HCT116 (cell line): Measurements from ENCODE around the gene SASS6. TPM values are rescaled to one million over a fixed set of nuclear protein-coding genes. Genes with fewer than 3 reads are reported as not detected.
A peak's percentile ranks its signal among the peaks of the same experiment; 100 is the strongest.

Experiments
- ATAC-seq: fragments of 200-7000 bp; cut with Tn5 transposase; 2 replicates; pipeline ENCODE4 v1.9.1; 2020; ENCODE audit warnings: mild to moderate bottlenecking, moderate library complexity
- BruUV-seq: library from RNA; stranded (reverse); fragments of 400-500 nt; replicated peaks from 2 replicates; lab custom pipeline; 2021; lab: Mats Ljungman, UMichigan
- CTCF ChIA-PET: fragments of 300-600 bp; sonication (Branson Sonifier 250); formaldehyde crosslinking; loops from one replicate; lab custom pipeline; 2021; ENCODE audit warnings: antibody characterized with exemption; lab: Charles Lee
- POLR2A ChIA-PET: fragments of 300-600, 350-600 bp; sonication (Branson Sonifier 250); formaldehyde crosslinking; loops from one replicate; lab custom pipeline; 2021; ENCODE audit warnings: antibody characterized with exemption; lab: Charles Lee
- RAD21 ChIA-PET, 2 experiments: fragments of 300-600 bp; sonication (Branson Sonifier 250); formaldehyde crosslinking; loops; one replicate each; lab custom pipeline; 2023; ENCODE audit warnings: low total read pairs in 2 of 2; ENCODE audit not compliant: uncharacterized antibody in 2 of 2, unreplicated experiment in 2 of 2, low non-redundant PET in 1 of 2; lab: Charles Lee
- DNase-seq: peaks from one replicate; pipeline ENCODE4 v3.0.0-alpha.2; 2010; ENCODE audit warnings: low read depth, low spot score
- H2AFZ ChIP-seq: fragments of 200-600 bp; shearing (Covaris generic), sonication (generic); 2 replicates; pipeline ENCODE4 v1.6.1; 2017; ENCODE audit warnings: low read depth, mixed run types, mixed read lengths, antibody characterized with exemption, low read length; ENCODE audit not compliant: poor library complexity, severe bottlenecking
- H3K27ac ChIP-seq: 2 replicates; pipeline ENCODE4 v1.5.1; 2012; ENCODE audit warnings: low read depth, low read length
- H3K27me3 ChIP-seq: fragments of 200-600 bp; sonication (generic); 2 replicates; pipeline ENCODE4 v1.6.1; 2016; ENCODE audit warnings: mixed run types, low read length, mixed read lengths; ENCODE audit not compliant: insufficient read depth
- H3K36me3 ChIP-seq, 2 experiments: fragments of 200-500 bp in 1 of 2; fragments of 200-600 bp in 1 of 2; sonication (Bioruptor generic) in 1 of 2; sonication (generic) in 1 of 2; 2 replicates each; pipeline versions ENCODE4 v1.5.1 to v1.6.1; 2014 to 2016; ENCODE audit warnings: low read length in 2 of 2, inconsistent platforms in 1 of 2, mixed read lengths in 1 of 2, mixed run types in 1 of 2; ENCODE audit not compliant: insufficient read depth in 2 of 2, control insufficient read depth in 1 of 2
- H3K4me1 ChIP-seq, 2 experiments: fragments of 200-600 bp in 1 of 2; sonication (generic) in 1 of 2; 2 replicates each; pipeline versions ENCODE4 v1.5.1 to v1.6.1; 2012 to 2017; ENCODE audit warnings: low read length in 2 of 2, inconsistent platforms in 1 of 2, mild to moderate bottlenecking in 1 of 2, mixed read lengths in 1 of 2, mixed run types in 1 of 2, moderate library complexity in 1 of 2; ENCODE audit not compliant: insufficient read depth in 2 of 2, control insufficient read depth in 1 of 2
- H3K4me2 ChIP-seq: fragments of 200-600 bp; sonication (generic); 2 replicates; pipeline ENCODE4 v1.6.1; 2017; ENCODE audit warnings: mixed run types, low read length, mixed read lengths
- H3K4me3 ChIP-seq, 2 experiments: fragments of 200-600 bp in 1 of 2; sonication (generic) in 1 of 2; replicated peaks in 1 of 2; 2 replicates each; pipeline ENCODE4 v1.5.1; 2011 to 2016; ENCODE audit warnings: low read length in 2 of 2, control low read depth in 1 of 2, low read depth in 1 of 2, mild to moderate bottlenecking in 1 of 2, mixed read lengths in 1 of 2, mixed run types in 1 of 2
- H3K79me2 ChIP-seq: fragments of 200-600 bp; sonication (generic); 2 replicates; pipeline ENCODE4 v1.6.1; 2017; ENCODE audit warnings: mild to moderate bottlenecking, mixed run types, low read length, moderate library complexity, mixed read lengths; ENCODE audit not compliant: insufficient read depth
- H3K9ac ChIP-seq: fragments of 200-600 bp; sonication (generic); 2 replicates; pipeline ENCODE4 v1.6.1; 2016; ENCODE audit warnings: low read length, mixed read lengths
- H3K9me2 ChIP-seq: fragments of 200-600 bp; sonication (generic), shearing (Covaris generic); 2 replicates; pipeline ENCODE4 v1.6.1; 2017; ENCODE audit warnings: mixed run types, mild to moderate bottlenecking, moderate library complexity; ENCODE audit not compliant: insufficient read depth
- H3K9me3 ChIP-seq, 2 experiments: fragments of 200-500 bp in 1 of 2; fragments of 200-600 bp in 1 of 2; sonication (Bioruptor generic) in 1 of 2; sonication (generic) in 1 of 2; 2 replicates each; pipeline ENCODE4 v1.6.1; 2014 to 2017; ENCODE audit warnings: low read length in 2 of 2, mixed read lengths in 2 of 2, inconsistent platforms in 1 of 2, low read depth in 1 of 2, mild to moderate bottlenecking in 1 of 2, mixed run types in 1 of 2, moderate library complexity in 1 of 2; ENCODE audit not compliant: control insufficient read depth in 1 of 2, insufficient read depth in 1 of 2
- H4K20me1 ChIP-seq: fragments of 200-600 bp; sonication (generic), shearing (Covaris generic); 2 replicates; pipeline ENCODE4 v1.6.1; 2017; ENCODE audit warnings: mixed run types, mild to moderate bottlenecking, moderate library complexity; ENCODE audit not compliant: insufficient read depth
- CEBPB ChIP-seq: IDR thresholded peaks from 2 replicates; pipeline ENCODE4 v1.6.1; 2012; ENCODE audit warnings: low read depth
- ELF1 ChIP-seq: IDR thresholded peaks from 2 replicates; pipeline ENCODE4 v1.6.1; 2012; ENCODE audit warnings: low read depth, borderline replicate concordance
- EZH2 ChIP-seq: fragments of 200-600 bp; sonication (generic); IDR thresholded peaks from 2 replicates; pipeline ENCODE4 v1.6.1; 2017; ENCODE audit warnings: antibody characterized with exemption, mixed run types
- EZH2phosphoT487 ChIP-seq: fragments of 200-600 bp; IDR thresholded peaks from 2 replicates; pipeline ENCODE4 v1.6.1; 2018; ENCODE audit warnings: antibody characterized with exemption, borderline replicate concordance
- JUND ChIP-seq: IDR thresholded peaks from 2 replicates; pipeline ENCODE4 v1.6.1; 2012
- POLR2A ChIP-seq: IDR thresholded peaks from 2 replicates; pipeline ENCODE4 v1.7.0; 2011; ENCODE audit warnings: borderline replicate concordance; ENCODE audit not compliant: insufficient read depth, insufficient read length; ENCODE audit errors: extremely low read depth
- SP1 ChIP-seq: IDR thresholded peaks from 2 replicates; pipeline ENCODE4 v1.6.1; 2012; ENCODE audit warnings: low read depth
- TCF7L2 ChIP-seq: IDR thresholded peaks from 2 replicates; pipeline ENCODE4 v1.7.0; 2011; ENCODE audit warnings: borderline replicate concordance, inconsistent platforms; ENCODE audit not compliant: insufficient read depth, insufficient read length; ENCODE audit errors: extremely low read depth
- ZFX ChIP-seq: fragments of 450-650 bp; IDR thresholded peaks from 2 replicates; pipeline ENCODE4 v1.6.1; 2017
- ZNF274 ChIP-seq: fragments of 200-500 bp; sonication (Bioruptor generic); IDR thresholded peaks from 2 replicates; pipeline ENCODE4 v1.6.1; 2014; ENCODE audit warnings: mild to moderate bottlenecking, low read depth, low read length, inconsistent platforms
- intact Hi-C: fragments of 100-400 bp; cut with micrococcal nuclease; formaldehyde crosslinking; loops from 2 replicates; pipeline ENCODE4 v1.10.0; 2022
- total RNA-seq: library from RNA; stranded (reverse); gene quantifications from one replicate; pipeline ENCODE4 v1.2.1, GENCODE V29; 2021; ENCODE audit not compliant: unreplicated experiment
- TF ChIP-seq, protein P1 (sequence below): IDR thresholded peaks from 2 replicates; pipeline ENCODE4 v1.6.1; 2012
- TF ChIP-seq, protein P2 (sequence below): IDR thresholded peaks from 2 replicates; pipeline ENCODE4 v1.6.1; 2012
- TF ChIP-seq, protein P3 (sequence below): IDR thresholded peaks from 2 replicates; pipeline ENCODE4 v1.6.1; 2011; ENCODE audit warnings: mild to moderate bottlenecking, low read length, moderate library complexity; ENCODE audit not compliant: insufficient replicate concordance; ENCODE audit errors: extremely low read depth
- TF ChIP-seq, protein P4 (sequence below), 3 experiments: fragments of 200-600 bp in 1 of 3; sonication (generic) in 1 of 3; IDR thresholded peaks in 2 of 3; conservative IDR thresholded peaks in 1 of 3; 2 replicates each; pipeline ENCODE4 v1.5.1; 2012 to 2017; ENCODE audit warnings: low read depth in 2 of 3, low read length in 2 of 3, antibody characterized with exemption in 1 of 3, borderline replicate concordance in 1 of 3, control low read depth in 1 of 3, mild to moderate bottlenecking in 1 of 3, mixed read lengths in 1 of 3, mixed run types in 1 of 3, moderate library complexity in 1 of 3; ENCODE audit not compliant: insufficient read depth in 1 of 3

Gene SASS6
- total RNA-seq, 1 experiment from 2014 or later = 13.7 TPM

DNA sequence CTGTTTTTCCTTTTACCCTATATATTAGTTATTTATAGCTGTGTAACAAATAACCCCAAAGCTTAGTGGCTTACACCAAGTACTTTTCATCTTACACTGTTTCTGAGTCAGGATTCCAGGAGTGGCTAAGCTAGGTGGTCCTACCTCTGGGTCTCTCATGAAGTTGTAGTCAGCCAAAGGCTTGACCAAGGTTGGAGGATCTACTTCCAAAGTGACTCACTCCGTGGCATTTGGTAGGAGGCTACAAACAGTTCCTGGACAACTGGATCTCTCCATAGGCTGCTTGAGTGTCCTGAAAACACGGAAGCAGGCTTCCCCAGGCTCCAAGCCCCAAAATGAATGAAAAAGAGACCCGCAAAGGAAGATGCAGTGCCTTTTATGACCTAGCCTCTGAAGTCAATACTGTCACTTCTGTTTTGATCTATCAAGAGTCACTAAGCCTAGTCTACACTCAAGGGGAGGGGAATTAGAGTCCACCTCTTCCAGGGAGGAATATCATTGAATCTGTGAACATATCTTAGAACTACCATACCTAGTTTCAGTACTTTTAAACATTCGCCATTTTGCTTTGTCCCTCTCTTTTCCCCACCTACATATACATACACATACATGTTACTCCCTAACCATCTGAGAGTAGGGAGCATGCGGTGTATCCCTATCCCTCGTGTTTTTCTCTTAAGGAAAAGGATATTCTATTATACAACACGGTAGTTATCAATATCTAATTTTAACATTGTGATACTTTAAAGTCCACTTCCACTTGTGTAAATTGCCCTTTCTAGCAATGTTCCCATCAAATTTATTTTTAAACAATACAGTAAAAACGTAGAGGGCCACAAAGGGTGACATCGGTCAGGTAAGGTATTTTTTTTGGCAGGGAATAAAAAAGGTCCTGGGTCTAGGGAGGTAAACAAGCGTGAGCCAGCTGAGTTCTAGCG lies 95.7 kb downstream of the SASS6 start:
- BruUV-seq = TSS peak; percentile 90
- H3K9ac ChIP-seq = peak overlapping the region; percentile 82
- TF ChIP-seq CEBPB (no peak), ELF1 (peak; percentile 27; the same call in 1 of the 2 replicates)
- TF ChIP-seq, all 23 proteins: peak for 1
- Histone ChIP-seq H4K20me1 (no peaks in the 10 kb centered on the region), H3K4me1 (peaks cover 0 to 24% of the 10 kb centered on the region in 2 experiments; a peak in 2 of 4 replicates), H3K27ac (peak overlapping the region; percentile 88), H3K79me2 (peaks cover 50% of the 10 kb centered on the region), H3K9me3 (no peaks in the 10 kb centered on the region), H2AFZ (no peak overlapping the region), H3K36me3 (no peaks in the 10 kb centered on the region), H3K4me2 (peak overlapping the region; percentile 79), H3K27me3 (no peaks in the 10 kb centered on the region), H3K9me2 (no peaks in the 10 kb centered on the region), H3K4me3 (peak overlapping the region; percentile 62 to 75)
- POLR2A ChIA-PET = no interaction called here
- intact Hi-C loops = no loop called here
- peak; percentile 23; the same call in 1 of the 2 replicates for ATAC-seq
- RAD21 ChIA-PET = interaction anchor here in 1 of 2 experiments (0.6 kb wide), 1 partner anchor 139 kb away, joined by 3 read pairs; no protein-coding TSS in a partner anchor
- no peak for DNase-seq
- CTCF ChIA-PET = no interaction called here

DNA sequence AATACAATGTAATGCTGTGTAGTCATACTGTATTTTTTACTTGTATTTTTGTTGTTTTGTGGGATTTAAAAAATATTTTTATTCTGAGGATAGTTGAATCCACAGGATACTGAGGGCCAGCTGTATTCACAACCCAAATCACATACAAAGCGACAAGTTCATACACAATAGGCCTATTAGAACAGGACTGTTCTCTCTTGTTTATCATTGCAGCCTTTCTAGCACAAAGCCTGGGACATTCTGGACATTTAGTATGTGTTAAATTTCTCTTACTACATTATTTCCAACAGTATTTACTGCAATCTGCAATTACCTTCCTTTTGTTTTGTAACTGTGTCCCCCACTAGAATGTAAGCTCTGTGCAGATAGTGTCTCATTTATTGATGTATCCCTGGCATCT lies 97.5 kb downstream of the SASS6 start:
- no peak overlapping the region for H3K27ac ChIP-seq
- H2AFZ ChIP-seq = no peak overlapping the region
- peaks cover 3% of the 10 kb centered on the region; the same call in 1 of the 2 replicates for H4K20me1 ChIP-seq
- RAD21 ChIA-PET = no interaction called here
- no peaks in the 10 kb centered on the region for H3K9me3 ChIP-seq
- no peak overlapping the region for H3K9ac ChIP-seq
- no TSS peak for BruUV-seq
- intact Hi-C loops = loop anchor here (2.0 kb wide), 1 partner anchor 424 kb away; no protein-coding TSS in a partner anchor
- H3K36me3 ChIP-seq = no peaks in the 10 kb centered on the region
- peaks cover 0 to 19% of the 10 kb centered on the region in 2 experiments; a peak in 2 of 4 replicates for H3K4me1 ChIP-seq
- POLR2A ChIA-PET = no interaction called here
- H3K79me2 ChIP-seq = peaks cover 32% of the 10 kb centered on the region
- no peaks in the 10 kb centered on the region for H3K9me2 ChIP-seq
- no peaks in the 10 kb centered on the region for H3K27me3 ChIP-seq
- H3K4me3 ChIP-seq = no peak overlapping the region
- H3K4me2 ChIP-seq = no peak overlapping the region
- no peak for DNase-seq
- ATAC-seq = no peak
- CTCF ChIA-PET = no interaction called here
- TF ChIP-seq, protein P1, sequence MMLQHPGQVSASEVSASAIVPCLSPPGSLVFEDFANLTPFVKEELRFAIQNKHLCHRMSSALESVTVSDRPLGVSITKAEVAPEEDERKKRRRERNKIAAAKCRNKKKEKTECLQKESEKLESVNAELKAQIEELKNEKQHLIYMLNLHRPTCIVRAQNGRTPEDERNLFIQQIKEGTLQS = no peak
- TF ChIP-seq ZNF274 = no peak
- TF ChIP-seq JUND = no peak
- TF ChIP-seq, protein P2, sequence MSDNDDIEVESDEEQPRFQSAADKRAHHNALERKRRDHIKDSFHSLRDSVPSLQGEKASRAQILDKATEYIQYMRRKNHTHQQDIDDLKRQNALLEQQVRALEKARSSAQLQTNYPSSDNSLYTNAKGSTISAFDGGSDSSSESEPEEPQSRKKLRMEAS = no peak
- TF ChIP-seq POLR2A = no peak
- TF ChIP-seq, protein P3, sequence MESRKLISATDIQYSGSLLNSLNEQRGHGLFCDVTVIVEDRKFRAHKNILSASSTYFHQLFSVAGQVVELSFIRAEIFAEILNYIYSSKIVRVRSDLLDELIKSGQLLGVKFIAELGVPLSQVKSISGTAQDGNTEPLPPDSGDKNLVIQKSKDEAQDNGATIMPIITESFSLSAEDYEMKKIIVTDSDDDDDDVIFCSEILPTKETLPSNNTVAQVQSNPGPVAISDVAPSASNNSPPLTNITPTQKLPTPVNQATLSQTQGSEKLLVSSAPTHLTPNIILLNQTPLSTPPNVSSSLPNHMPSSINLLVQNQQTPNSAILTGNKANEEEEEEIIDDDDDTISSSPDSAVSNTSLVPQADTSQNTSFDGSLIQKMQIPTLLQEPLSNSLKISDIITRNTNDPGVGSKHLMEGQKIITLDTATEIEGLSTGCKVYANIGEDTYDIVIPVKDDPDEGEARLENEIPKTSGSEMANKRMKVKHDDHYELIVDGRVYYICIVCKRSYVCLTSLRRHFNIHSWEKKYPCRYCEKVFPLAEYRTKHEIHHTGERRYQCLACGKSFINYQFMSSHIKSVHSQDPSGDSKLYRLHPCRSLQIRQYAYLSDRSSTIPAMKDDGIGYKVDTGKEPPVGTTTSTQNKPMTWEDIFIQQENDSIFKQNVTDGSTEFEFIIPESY = no peak
- no peak for TF ChIP-seq EZH2
- TF ChIP-seq EZH2phosphoT487 = no peak
- TF ChIP-seq ELF1 = no peak
- no peak for TF ChIP-seq TCF7L2
- TF ChIP-seq SP1 = no peak
- no peak for TF ChIP-seq ZFX
- TF ChIP-seq, protein P4, sequence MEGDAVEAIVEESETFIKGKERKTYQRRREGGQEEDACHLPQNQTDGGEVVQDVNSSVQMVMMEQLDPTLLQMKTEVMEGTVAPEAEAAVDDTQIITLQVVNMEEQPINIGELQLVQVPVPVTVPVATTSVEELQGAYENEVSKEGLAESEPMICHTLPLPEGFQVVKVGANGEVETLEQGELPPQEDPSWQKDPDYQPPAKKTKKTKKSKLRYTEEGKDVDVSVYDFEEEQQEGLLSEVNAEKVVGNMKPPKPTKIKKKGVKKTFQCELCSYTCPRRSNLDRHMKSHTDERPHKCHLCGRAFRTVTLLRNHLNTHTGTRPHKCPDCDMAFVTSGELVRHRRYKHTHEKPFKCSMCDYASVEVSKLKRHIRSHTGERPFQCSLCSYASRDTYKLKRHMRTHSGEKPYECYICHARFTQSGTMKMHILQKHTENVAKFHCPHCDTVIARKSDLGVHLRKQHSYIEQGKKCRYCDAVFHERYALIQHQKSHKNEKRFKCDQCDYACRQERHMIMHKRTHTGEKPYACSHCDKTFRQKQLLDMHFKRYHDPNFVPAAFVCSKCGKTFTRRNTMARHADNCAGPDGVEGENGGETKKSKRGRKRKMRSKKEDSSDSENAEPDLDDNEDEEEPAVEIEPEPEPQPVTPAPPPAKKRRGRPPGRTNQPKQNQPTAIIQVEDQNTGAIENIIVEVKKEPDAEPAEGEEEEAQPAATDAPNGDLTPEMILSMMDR (IDR thresholded peaks at IDR 0.05 in 2 of 3, conservative IDR thresholded peaks at IDR 0.05 in 1 of 3; ENCODE audit: borderline replicate concordance in 1 of 3, insufficient read depth in 1 of 3, low read depth in 2 of 3, low read length in 2 of 3) = no peak
